Smooth muscle cell (in vitro differentiated cells): ENCODE data around the gene ALKBH8. TPM values are rescaled to one million over a fixed set of nuclear protein-coding genes. Genes with fewer than 3 reads are reported as not detected.
"Not testable (repeated sequence)": the region's sequence is repeated elsewhere in the genome, so short reads cannot be mapped to it uniquely, and the experiment has no call there.

Experiments
- DNase-seq: peaks from one replicate; lab custom pipeline; 2025; ENCODE audit not compliant: unreplicated experiment; lab: John Stamatoyannopoulos, UW
- H2AFZ ChIP-seq: fragments of 200-600 bp; sonication (generic); 2 replicates; pipeline ENCODE4 v1.6.0; 2016; ENCODE audit warnings: antibody characterized with exemption, low read depth, mild to moderate bottlenecking
- H3F3A ChIP-seq: fragments of 200-600 bp; sonication (generic); 2 replicates; pipeline ENCODE4 v1.6.0; 2017; ENCODE audit warnings: antibody characterized with exemption, low read depth
- H3K27ac ChIP-seq: fragments of 200-600 bp; sonication (generic); 2 replicates; pipeline ENCODE4 v1.5.1; 2016; ENCODE audit warnings: low read depth, mild to moderate bottlenecking
- H3K27me3 ChIP-seq: fragments of 200-600 bp; sonication (generic); 2 replicates; pipeline ENCODE4 v1.6.1; 2016; ENCODE audit warnings: low read depth, mild to moderate bottlenecking
- H3K36me3 ChIP-seq: fragments of 200-600 bp; sonication (generic); 2 replicates; pipeline ENCODE4 v1.5.1; 2016; ENCODE audit warnings: low read depth
- H3K4me1 ChIP-seq: fragments of 200-600 bp; sonication (generic); 2 replicates; pipeline ENCODE4 v1.5.1; 2016; ENCODE audit warnings: low read depth
- H3K4me2 ChIP-seq: fragments of 200-600 bp; sonication (generic); 2 replicates; pipeline ENCODE4 v1.6.0; 2016; ENCODE audit warnings: mild to moderate bottlenecking
- H3K4me3 ChIP-seq: fragments of 200-600 bp; sonication (generic); 2 replicates; pipeline ENCODE4 v1.5.1; 2016; ENCODE audit warnings: mild to moderate bottlenecking
- H3K79me2 ChIP-seq: fragments of 200-600 bp; sonication (generic); 2 replicates; pipeline ENCODE4 v1.6.0; 2016; ENCODE audit warnings: low read depth, mild to moderate bottlenecking
- H3K9ac ChIP-seq: fragments of 200-600 bp; sonication (generic); 2 replicates; pipeline ENCODE4 v1.6.0; 2016; ENCODE audit warnings: low read depth
- H3K9me3 ChIP-seq: fragments of 200-600 bp; sonication (generic); replicated peaks from 2 replicates; pipeline ENCODE4 v1.5.1; 2016; ENCODE audit warnings: low read depth
- H4K20me1 ChIP-seq: fragments of 200-600 bp; sonication (generic); 2 replicates; pipeline ENCODE4 v1.6.0; 2016; ENCODE audit warnings: low read depth
- CTCF ChIP-seq: fragments of 200-600 bp; sonication (generic); IDR thresholded peaks from 2 replicates; pipeline ENCODE4 v1.5.1; 2017; ENCODE audit warnings: borderline replicate concordance, mild to moderate bottlenecking, antibody characterized with exemption; ENCODE audit not compliant: insufficient read depth, poor library complexity, severe bottlenecking
- WGBS: methylation state at CpG from one replicate; pipeline ENCODE4 v1.1.7; 2016; ENCODE audit warnings: low lambda C conversion rate; 5-methylcytosine and 5-hydroxymethylcytosine counted together
- polyA plus RNA-seq: library from polyadenylated mRNA; unstranded; fragments of >200 nt; fragmentation: Nextera tagmentation; extraction: Ambion mirVana; gene quantifications from 2 replicates; pipeline ENCODE4 v1.2.1, GENCODE V29; 2016
- total RNA-seq: library from RNA; depleted of rRNA; stranded (reverse); fragments of >200 nt; gene quantifications from 2 replicates; pipeline ENCODE4 v1.2.3, GENCODE V29; 2014

Gene ALKBH8
- total and polyA plus RNA-seq, 2 experiments from 2014 or later, result 3.8 to 8.4 TPM

GRCh38 chr11:107467696-107468095, 97.8 kb downstream of the ALKBH8 start:
- no peaks in the 10 kb centered on the region for H3K79me2 ChIP-seq
- DNase-seq, result no peak
- H3K4me1 ChIP-seq, result no peaks in the 10 kb centered on the region
- H4K20me1 ChIP-seq, result no peaks in the 10 kb centered on the region
- no peaks in the 10 kb centered on the region for H3K36me3 ChIP-seq
- no peaks in the 10 kb centered on the region for H3K9me3 ChIP-seq
- TF ChIP-seq CTCF, result no peak
- no peaks in the 10 kb centered on the region for H3K27me3 ChIP-seq
- no peak overlapping the region for H3K4me3 ChIP-seq
- WGBS, result 75% methylated on average over 1 of the region's 1 CpG
- H3K27ac ChIP-seq, result no peak overlapping the region
- no peak overlapping the region for H2AFZ ChIP-seq
- H3F3A ChIP-seq, result no peaks in the 10 kb centered on the region
- H3K4me2 ChIP-seq, result no peak overlapping the region
- no peak overlapping the region for H3K9ac ChIP-seq

DNA sequence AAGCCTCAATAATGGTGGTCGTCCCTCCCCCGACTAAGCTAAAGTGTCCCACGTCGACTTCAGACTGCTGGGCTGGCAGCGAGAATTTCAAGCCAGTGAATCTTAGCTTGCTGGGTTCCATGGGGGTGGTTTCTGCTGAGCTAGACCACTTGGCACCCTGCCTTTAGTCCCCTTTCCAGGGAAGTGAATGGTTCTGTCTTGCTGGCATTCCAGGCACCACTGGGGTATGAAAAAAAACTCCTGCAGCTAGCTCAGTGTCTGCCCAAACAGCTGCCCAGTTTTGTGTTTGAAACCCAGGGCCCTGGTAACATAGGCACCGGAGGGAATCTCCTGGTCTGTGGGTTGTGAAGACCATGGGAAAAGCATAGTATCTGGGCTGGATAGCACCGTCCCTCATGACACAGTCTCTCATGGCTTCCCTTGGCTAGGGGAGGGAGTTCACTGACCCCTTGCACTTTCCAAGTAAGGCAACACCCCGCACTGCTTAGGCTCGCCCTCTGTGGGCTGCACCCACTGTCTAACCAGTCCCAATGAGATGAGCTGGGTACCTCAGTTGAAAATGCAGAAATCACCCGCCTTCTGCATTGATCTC, 99.2 kb downstream of the ALKBH8 start:
- not testable (repeated sequence) for H3K27me3 ChIP-seq, H3K27ac ChIP-seq, H3K4me3 ChIP-seq, H4K20me1 ChIP-seq, H3K4me2 ChIP-seq, H3K9me3 ChIP-seq, H3K36me3 ChIP-seq, H3K9ac ChIP-seq, H2AFZ ChIP-seq, H3K79me2 ChIP-seq, H3F3A ChIP-seq, DNase-seq, H3K4me1 ChIP-seq
- WGBS, result 85% methylated on average over 10 of the region's 10 CpGs

DNA sequence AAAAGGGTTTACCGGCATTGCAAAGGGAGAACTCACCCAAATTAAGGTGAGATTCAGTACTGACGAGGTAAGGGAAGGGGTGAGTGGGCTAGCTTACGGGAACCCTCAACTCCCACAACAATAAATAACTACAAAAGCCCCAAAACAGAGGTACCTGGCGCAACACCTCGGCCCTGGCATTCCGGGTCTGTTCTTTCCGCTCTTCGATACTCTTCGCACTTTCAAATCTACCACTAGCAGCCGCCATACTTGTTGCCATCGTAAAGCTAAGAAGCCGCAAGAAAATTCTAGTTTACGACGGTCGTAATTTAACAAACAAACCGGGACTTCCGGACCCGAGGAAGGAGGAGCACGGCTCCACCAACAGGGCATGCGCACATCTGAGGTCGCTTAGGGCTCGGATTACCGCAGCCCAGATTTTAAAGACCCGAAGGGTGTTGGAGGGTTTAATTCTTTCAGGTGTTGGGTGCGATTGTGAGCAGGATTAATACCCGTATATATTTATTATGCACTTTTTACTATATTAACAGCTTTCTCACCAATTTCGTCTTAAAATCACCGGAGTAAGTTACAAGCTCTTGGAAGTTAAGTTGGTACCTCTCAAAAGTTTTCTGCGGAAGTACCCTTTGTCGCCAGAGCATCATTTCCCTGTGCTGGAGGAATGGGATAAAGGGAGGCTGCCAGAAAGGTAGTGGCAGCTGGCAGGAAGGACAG, 107.8 kb downstream of the ALKBH8 start, which contains the start of gene CWF19L2:
Gene CWF19L2, minus strand, starts transcription at position 268 of the 714 bp plus-strand sequence. Its CDS starts 9 bp downstream, at position 259.
- peak within 1 kb of the TSS; percentile 100 for H2AFZ ChIP-seq
- TF ChIP-seq CTCF, result no peak
- peak within 1 kb of the TSS; percentile 83 for H3K9ac ChIP-seq
- no peaks in the 10 kb centered on the region for H4K20me1 ChIP-seq
- peaks cover 19% of the 10 kb centered on the region for H3K79me2 ChIP-seq
- peak within 1 kb of the TSS; percentile 79 for H3K4me3 ChIP-seq
- peaks cover under 1% of the 10 kb centered on the region for H3K36me3 ChIP-seq
- no peaks in the 10 kb centered on the region for H3F3A ChIP-seq
- under 1% methylated on average over 30 of the region's 30 CpGs for WGBS
- H3K4me1 ChIP-seq, result peaks cover 18% of the 10 kb centered on the region
- peak; percentile 25 for DNase-seq
- H3K27ac ChIP-seq, result no peak within 1 kb of the TSS
- H3K9me3 ChIP-seq, result no peaks in the 10 kb centered on the region
- H3K27me3 ChIP-seq, result no peaks in the 10 kb centered on the region
- H3K4me2 ChIP-seq, result peak within 1 kb of the TSS; percentile 97

- no peak for DNase-seq
- Histone ChIP-seq H3F3A (no peaks in the 10 kb centered on the region), H3K9me3 (no peaks in the 10 kb centered on the region), H3K36me3 (peaks cover 6% of the 10 kb centered on the region), H2AFZ (peak overlapping the region; percentile 100), H3K9ac (peak overlapping the region; percentile 83), H3K4me2 (peak overlapping the region; percentile 97), H3K4me1 (peaks cover 18% of the 10 kb centered on the region), H3K27me3 (no peaks in the 10 kb centered on the region), H4K20me1 (no peaks in the 10 kb centered on the region), H3K27ac (no peak overlapping the region), H3K4me3 (peak overlapping the region; percentile 79), H3K79me2 (peaks cover 19% of the 10 kb centered on the region)
- no peak for TF ChIP-seq CTCF
- WGBS, result 3% methylated on average over 6 of the region's 6 CpGs
These were observed 108.4 kb downstream of the ALKBH8 start for GRCh38 chr11:107457205-107457557.
